GM18517 (cell line): Measurements from ENCODE around the gene MPST.

Experiments used
- ATAC-seq: cut with Tn5 transposase; IDR thresholded peaks from one replicate; pipeline ENCODE4 v1.9.1; 2021; ENCODE audit warnings: mild to moderate bottlenecking, moderate library complexity; ENCODE audit not compliant: unreplicated experiment

The MPST gene

GRCh38 chr22:37075822-37076433 is 56.4 kb downstream of the MPST start:
- no peak for ATAC-seq

DNA sequence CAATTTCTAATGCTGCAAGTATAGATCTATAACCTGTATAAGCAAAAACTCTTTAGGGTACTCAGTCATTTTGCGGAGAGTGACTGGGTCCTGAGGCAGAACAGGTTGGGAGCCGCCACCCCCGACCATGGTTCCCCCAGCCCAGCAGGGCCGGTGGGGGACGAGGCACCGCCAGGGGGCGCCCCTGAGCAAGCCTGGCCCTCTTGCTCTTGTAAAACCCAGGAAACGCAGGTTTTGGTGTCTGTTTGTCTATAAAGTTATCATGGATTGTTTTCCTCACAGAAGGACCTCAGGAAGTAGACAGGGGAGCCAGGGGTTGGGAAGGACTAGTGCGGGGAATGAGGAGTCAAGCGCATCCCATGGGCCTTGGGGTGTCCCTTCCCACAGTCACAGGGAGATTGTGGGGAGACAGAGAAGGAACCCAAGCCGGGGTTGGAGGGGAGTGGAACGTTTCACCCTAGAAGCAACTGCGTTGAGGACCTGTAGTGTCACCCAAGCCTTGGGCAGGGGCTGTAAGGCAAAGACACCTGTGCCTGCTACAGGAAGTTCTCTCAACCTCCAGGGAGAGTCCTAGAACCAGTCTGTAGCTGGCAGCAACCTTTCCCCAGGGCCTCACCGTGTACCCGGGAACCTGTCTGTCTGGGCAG is 58.4 kb downstream of the MPST start:
- no peak for ATAC-seq

GRCh38 chr22:37079158-37079557 is 59.6 kb downstream of the MPST start:
- no peak for ATAC-seq
